ENCODE measurements around the gene PCID2.

PCID2 gene

GRCh38 chr13:113161433-113161832, 47.0 kb downstream of the PCID2 start:
- DNase-seq (ENCODE audit: low spot score), result no peak
- TF ChIP-seq, protein P1, sequence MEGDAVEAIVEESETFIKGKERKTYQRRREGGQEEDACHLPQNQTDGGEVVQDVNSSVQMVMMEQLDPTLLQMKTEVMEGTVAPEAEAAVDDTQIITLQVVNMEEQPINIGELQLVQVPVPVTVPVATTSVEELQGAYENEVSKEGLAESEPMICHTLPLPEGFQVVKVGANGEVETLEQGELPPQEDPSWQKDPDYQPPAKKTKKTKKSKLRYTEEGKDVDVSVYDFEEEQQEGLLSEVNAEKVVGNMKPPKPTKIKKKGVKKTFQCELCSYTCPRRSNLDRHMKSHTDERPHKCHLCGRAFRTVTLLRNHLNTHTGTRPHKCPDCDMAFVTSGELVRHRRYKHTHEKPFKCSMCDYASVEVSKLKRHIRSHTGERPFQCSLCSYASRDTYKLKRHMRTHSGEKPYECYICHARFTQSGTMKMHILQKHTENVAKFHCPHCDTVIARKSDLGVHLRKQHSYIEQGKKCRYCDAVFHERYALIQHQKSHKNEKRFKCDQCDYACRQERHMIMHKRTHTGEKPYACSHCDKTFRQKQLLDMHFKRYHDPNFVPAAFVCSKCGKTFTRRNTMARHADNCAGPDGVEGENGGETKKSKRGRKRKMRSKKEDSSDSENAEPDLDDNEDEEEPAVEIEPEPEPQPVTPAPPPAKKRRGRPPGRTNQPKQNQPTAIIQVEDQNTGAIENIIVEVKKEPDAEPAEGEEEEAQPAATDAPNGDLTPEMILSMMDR (IDR thresholded peaks at IDR 0.05; ENCODE audit: borderline replicate concordance, control extremely low read depth, extremely low read depth, insufficient read depth, missing control alignments), result no peak
- in situ Hi-C loops (cut with MboI; ENCODE audit: low sequenced_read_pairs, unreplicated experiment), result no loop called here

GRCh38 chr13:113160983-113161382, 47.5 kb downstream of the PCID2 start:
- DNase-seq (ENCODE audit: low spot score), result no peak
- in situ Hi-C loops (cut with MboI; ENCODE audit: low sequenced_read_pairs, unreplicated experiment), result no loop called here
- TF ChIP-seq, protein P1 (IDR thresholded peaks at IDR 0.05; ENCODE audit: borderline replicate concordance, control extremely low read depth, extremely low read depth, insufficient read depth, missing control alignments), result no peak

- TF ChIP-seq, protein P1 (IDR thresholded peaks at IDR 0.05; ENCODE audit: borderline replicate concordance, control extremely low read depth, extremely low read depth, insufficient read depth, missing control alignments), result no peak
- DNase-seq (ENCODE audit: low spot score), result no peak
- in situ Hi-C loops (cut with MboI; ENCODE audit: low sequenced_read_pairs, unreplicated experiment), result no loop called here
These were observed 48.8 kb downstream of the PCID2 start for GRCh38 chr13:113159701-113160100.

DNA sequence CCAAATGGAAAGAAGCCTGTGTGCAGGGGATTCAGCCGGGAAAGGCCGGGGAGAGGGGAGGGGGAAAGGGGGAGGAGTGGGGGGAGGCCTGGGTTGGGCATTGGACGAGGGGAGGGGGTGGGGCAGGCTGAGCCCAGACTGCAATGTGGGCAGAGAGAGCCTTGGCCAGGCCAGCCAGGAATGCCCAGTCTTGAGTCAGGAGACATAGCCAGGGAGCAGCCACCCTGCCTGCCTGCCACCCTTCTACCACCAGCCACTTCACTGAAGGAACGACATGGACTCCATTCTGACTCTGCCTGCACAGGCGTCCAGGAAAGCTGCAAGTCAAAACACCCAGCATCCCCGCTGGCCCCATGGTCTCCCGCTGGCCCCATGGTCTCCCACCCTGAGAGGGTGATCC, 49.5 kb downstream of the PCID2 start:
- TF ChIP-seq, protein P1 (IDR thresholded peaks at IDR 0.05; ENCODE audit: borderline replicate concordance, control extremely low read depth, extremely low read depth, insufficient read depth, missing control alignments), result no peak
- in situ Hi-C loops (cut with MboI; ENCODE audit: low sequenced_read_pairs, unreplicated experiment), result no loop called here
- DNase-seq (ENCODE audit: low spot score), result no peak

DNA sequence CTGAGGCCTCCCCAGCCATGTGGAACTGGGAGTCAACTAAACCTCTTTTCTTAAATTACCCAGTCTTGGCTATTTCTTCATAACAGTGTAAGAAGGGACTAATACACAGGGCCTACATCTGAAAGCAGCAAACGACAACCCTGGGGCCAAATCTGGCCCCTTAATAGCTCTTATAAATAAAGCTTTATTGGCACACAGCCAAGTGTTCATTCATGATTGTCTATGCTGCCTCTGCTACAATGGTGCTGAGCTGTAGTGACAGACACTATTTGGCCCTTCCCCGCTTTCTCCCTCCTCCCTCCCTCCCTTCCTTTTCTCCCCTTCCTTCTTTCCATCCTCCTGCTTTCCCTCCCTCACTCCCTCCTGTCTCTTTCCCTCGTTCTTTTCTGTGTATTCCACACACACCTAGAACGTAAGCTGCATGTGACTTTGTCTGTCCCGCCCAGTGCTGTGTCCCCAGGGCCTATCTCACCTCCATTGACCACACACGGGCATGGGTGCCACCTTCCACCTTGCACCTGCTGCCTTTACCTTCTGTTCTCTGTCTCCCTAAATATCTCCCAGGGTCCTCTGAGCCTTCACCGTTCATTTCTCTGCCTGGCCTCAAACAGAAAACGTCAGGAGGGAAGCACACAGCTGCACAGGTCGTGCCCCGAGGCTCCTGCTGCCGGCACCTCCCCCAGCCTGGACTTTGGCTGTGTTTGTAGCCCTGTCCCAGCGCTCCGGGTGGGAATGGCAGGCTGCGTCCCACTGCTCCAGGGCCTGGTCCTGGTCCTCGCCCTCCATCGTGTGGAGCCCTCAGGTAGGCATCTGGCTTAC, 50.3 kb downstream of the PCID2 start, which contains the start of gene PROZ:
PROZ (plus strand) TSS at position 720 of the 819 bp plus-strand sequence; CDS start at position 733, 13 bp downstream.
- in situ Hi-C loops (cut with MboI; ENCODE audit: low sequenced_read_pairs, unreplicated experiment), result no loop called here
- TF ChIP-seq, protein P1 (IDR thresholded peaks at IDR 0.05; ENCODE audit: borderline replicate concordance, control extremely low read depth, extremely low read depth, insufficient read depth, missing control alignments), result no peak

DNA sequence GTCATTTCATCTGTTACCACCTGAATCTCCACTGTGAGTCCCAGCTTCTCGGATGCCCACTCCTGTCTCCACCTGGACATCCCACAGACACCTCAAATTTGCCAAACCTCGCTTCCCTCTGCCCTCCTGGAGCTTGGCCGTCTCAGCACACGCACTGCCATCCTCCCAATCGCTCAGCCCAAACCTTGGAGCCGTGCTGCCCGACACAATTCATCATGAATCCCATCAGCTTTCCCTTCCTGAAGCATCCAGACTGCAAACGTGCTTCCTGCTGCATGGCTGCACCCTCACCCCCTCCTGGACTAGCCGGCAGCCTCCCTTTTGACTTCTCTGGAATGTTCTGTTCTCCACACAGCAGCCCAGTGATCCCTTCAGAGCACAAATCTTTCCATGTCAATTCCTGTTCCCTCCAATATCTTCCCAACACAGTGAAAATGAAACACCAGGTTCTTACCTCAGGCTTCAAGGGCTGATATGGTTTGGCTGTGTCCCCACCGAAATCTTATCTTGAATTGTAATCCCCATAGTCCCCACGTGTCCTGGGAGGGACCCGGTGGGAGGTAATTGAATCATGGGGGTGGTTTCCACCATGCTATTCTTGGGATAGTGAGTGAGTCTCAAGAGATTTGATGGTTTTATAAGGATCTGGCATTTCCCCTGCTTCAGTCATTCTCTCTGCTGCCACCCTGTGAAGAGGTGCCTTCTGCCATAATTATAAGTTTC, 51.1 kb downstream of the PCID2 start:
- TF ChIP-seq, protein P1 (IDR thresholded peaks at IDR 0.05; ENCODE audit: borderline replicate concordance, control extremely low read depth, extremely low read depth, insufficient read depth, missing control alignments), result no peak
- in situ Hi-C loops (cut with MboI; ENCODE audit: low sequenced_read_pairs, unreplicated experiment), result no loop called here

More for the DNA sequence above, 50.3 kb downstream of the PCID2 start, which contains the start of gene PROZ:
- no peak for DNase-seq (ENCODE audit: low spot score)

More for the DNA sequence above, 51.1 kb downstream of the PCID2 start:
- no peak for DNase-seq (ENCODE audit: low spot score)

All from GM13976 (cell line).